Neural progenitor cell (in vitro differentiated cells): ENCODE data around the gene KIAA0232.

Experiments
- CTCF ChIP-seq: fragments of 200-600 bp; sonication (generic); IDR thresholded peaks from 2 replicates; pipeline ENCODE4 v1.5.1; 2017; ENCODE audit warnings: antibody characterized with exemption, mild to moderate bottlenecking
- EZH2 ChIP-seq: fragments of 200-600 bp; sonication (generic); IDR thresholded peaks from 2 replicates; pipeline ENCODE4 v1.6.1; 2017; ENCODE audit warnings: antibody characterized with exemption, mild to moderate bottlenecking, moderate library complexity
- EZH2phosphoT487 ChIP-seq: fragments of 200-600 bp; sonication (generic); IDR thresholded peaks from 2 replicates; pipeline ENCODE4 v1.6.1; 2017; ENCODE audit warnings: antibody characterized with exemption

GRCh38 chr4:6763330-6763851, 19.1 kb upstream of the KIAA0232 start:
- TF ChIP-seq CTCF (no peak), EZH2phosphoT487 (no peak), EZH2 (no peak)
